Measurements from ENCODE around the gene C8G.

C8G gene

DNA sequence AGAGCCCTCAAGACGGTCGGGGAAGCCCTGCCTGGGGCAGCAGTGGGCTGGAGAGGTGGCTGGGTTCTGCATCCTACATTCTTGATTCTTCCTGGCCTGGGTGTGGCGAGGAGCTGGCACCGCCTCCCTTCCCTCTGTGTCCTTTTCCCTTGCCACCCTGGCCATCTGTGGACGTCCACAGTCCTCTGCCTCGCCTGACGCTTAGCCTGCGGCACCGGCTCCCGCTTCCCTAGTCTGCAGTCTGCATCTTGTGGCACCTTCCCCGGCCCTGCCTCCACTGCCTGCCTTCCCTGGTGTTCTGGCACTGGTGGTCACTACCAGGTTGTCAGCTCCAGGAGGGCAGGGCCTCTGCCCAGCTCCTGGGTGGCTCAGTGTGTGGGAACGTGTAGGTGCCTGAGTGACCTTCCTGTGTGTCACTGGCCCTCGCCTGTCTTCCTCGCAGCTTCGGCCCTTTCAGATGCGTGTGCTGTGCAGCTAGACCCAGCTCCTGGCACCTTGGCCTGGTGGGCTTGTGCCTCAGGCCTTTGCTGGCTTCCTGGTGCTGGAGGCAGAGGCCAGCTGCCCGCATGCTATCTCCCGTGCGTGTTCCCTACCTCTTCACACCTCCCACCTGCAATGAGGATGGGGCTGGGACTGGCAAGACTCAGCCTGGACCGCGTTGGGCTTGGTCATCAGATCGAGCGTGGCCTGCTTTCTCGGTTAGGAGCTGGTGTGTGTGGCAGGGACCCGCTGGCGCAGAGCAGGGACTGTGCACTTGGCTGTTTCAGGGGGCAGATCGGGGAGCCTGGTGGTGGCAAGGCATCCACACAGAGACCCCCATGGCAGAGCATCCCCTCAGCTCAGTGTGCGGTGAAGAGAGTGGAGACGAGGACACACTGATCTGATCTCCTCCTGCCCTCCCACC is 37.8 kb upstream of the C8G start:
- H3K27me3 ChIP-seq (replicated peaks; ENCODE audit: control insufficient read depth, insufficient read depth, low read length): no peaks in the 10 kb centered on the region
- H3K36me3 ChIP-seq (ENCODE audit: control insufficient read depth, insufficient read depth, low read length): peaks cover 40% of the 10 kb centered on the region
- no peak overlapping the region for H3K4me3 ChIP-seq (replicated peaks; ENCODE audit: low read depth, low read length)
- TF ChIP-seq, protein P1, sequence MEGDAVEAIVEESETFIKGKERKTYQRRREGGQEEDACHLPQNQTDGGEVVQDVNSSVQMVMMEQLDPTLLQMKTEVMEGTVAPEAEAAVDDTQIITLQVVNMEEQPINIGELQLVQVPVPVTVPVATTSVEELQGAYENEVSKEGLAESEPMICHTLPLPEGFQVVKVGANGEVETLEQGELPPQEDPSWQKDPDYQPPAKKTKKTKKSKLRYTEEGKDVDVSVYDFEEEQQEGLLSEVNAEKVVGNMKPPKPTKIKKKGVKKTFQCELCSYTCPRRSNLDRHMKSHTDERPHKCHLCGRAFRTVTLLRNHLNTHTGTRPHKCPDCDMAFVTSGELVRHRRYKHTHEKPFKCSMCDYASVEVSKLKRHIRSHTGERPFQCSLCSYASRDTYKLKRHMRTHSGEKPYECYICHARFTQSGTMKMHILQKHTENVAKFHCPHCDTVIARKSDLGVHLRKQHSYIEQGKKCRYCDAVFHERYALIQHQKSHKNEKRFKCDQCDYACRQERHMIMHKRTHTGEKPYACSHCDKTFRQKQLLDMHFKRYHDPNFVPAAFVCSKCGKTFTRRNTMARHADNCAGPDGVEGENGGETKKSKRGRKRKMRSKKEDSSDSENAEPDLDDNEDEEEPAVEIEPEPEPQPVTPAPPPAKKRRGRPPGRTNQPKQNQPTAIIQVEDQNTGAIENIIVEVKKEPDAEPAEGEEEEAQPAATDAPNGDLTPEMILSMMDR (IDR thresholded peaks at IDR 0.05; ENCODE audit: insufficient read depth, low read length, poor library complexity, severe bottlenecking): no peak
- no peak for DNase-seq (ENCODE audit: extremely low read depth, insufficient read length)

GRCh38 chr9:136910197-136910900 is 34.7 kb upstream of the C8G start:
- DNase-seq (ENCODE audit: extremely low read depth, insufficient read length): no peak
- H3K27me3 ChIP-seq (replicated peaks; ENCODE audit: control insufficient read depth, insufficient read depth, low read length): no peaks in the 10 kb centered on the region
- TF ChIP-seq, protein P1 (IDR thresholded peaks at IDR 0.05; ENCODE audit: insufficient read depth, low read length, poor library complexity, severe bottlenecking): no peak
- H3K36me3 ChIP-seq (ENCODE audit: control insufficient read depth, insufficient read depth, low read length): peaks cover 36% of the 10 kb centered on the region
- H3K4me3 ChIP-seq (replicated peaks; ENCODE audit: low read depth, low read length): no peak overlapping the region

GRCh38 chr9:136910901-136911245 is 34.2 kb upstream of the C8G start:
- H3K36me3 ChIP-seq (ENCODE audit: control insufficient read depth, insufficient read depth, low read length): peaks cover 38% of the 10 kb centered on the region
- H3K27me3 ChIP-seq (replicated peaks; ENCODE audit: control insufficient read depth, insufficient read depth, low read length): no peaks in the 10 kb centered on the region
- no peak overlapping the region for H3K4me3 ChIP-seq (replicated peaks; ENCODE audit: low read depth, low read length)
- no peak for DNase-seq (ENCODE audit: extremely low read depth, insufficient read length)
- TF ChIP-seq, protein P1 (IDR thresholded peaks at IDR 0.05; ENCODE audit: insufficient read depth, low read length, poor library complexity, severe bottlenecking): peak; percentile 17

DNA sequence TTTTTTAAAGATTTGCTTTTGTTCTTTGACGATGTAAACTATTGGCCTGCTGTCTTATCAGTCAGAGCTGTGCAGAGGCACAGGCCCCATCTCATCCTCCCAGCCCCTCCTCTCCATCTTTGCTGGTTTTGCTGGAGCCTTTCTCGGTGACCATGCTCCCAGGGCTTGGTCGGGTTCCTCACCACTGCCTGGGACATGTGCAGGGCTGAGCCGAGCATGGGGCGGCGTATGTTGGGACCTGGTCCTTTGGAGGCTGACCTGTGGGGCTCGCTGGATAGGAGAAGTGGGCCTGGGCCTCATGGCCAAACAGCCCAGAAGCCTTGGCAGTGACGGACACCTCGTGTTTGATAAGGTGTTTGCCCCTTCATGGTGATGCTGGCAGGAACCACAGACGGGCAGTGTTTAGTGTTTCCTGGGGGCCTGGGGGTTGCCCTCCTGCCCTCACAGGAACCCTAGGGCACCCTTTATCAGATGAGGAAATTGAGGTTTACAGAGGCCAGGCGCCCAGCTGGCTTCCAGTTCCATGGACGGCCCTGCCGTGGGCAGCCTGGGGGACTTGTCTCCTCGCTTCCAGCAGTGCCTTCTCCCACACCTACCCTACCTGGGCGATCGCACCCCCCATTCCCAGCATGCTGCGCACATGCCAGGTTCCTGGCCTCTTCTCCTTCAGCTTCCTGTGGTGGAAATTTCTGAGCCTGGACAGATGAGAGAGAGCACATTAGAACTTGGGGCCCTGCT is 31.2 kb upstream of the C8G start:
- no peaks in the 10 kb centered on the region for H3K27me3 ChIP-seq (replicated peaks; ENCODE audit: control insufficient read depth, insufficient read depth, low read length)
- H3K36me3 ChIP-seq (ENCODE audit: control insufficient read depth, insufficient read depth, low read length): peaks cover 30% of the 10 kb centered on the region
- TF ChIP-seq, protein P1 (IDR thresholded peaks at IDR 0.05; ENCODE audit: insufficient read depth, low read length, poor library complexity, severe bottlenecking): no peak
- no peak for DNase-seq (ENCODE audit: extremely low read depth, insufficient read length)
- no peak overlapping the region for H3K4me3 ChIP-seq (replicated peaks; ENCODE audit: low read depth, low read length)

- no peaks in the 10 kb centered on the region for H3K27me3 ChIP-seq (replicated peaks; ENCODE audit: control insufficient read depth, insufficient read depth, low read length)
- no peak overlapping the region for H3K4me3 ChIP-seq (replicated peaks; ENCODE audit: low read depth, low read length)
- DNase-seq (ENCODE audit: extremely low read depth, insufficient read length): no peak
- TF ChIP-seq, protein P1 (IDR thresholded peaks at IDR 0.05; ENCODE audit: insufficient read depth, low read length, poor library complexity, severe bottlenecking): no peak
- peaks cover 29% of the 10 kb centered on the region for H3K36me3 ChIP-seq (ENCODE audit: control insufficient read depth, insufficient read depth, low read length)
These were observed 29.3 kb upstream of the C8G start for GRCh38 chr9:136915632-136916329.
